Brain microvascular endothelial cell (primary cell): ENCODE measurements around the gene TTC7B.
A peak's percentile ranks its signal among the peaks of the same experiment; 100 is the strongest.

ENCODE experiments used
- DNase-seq: peaks from one replicate; pipeline ENCODE4 v3.0.0-alpha.2; 2020
- H3K27ac ChIP-seq: fragments of 250-450 bp; sonication (Bioruptor Pico); 2 replicates; pipeline ENCODE4 v1.5.1; 2020; ENCODE audit warnings: mild to moderate bottlenecking, moderate library complexity
- H3K27me3 ChIP-seq: fragments of 250-450 bp; sonication (Bioruptor Pico); replicated peaks from 2 replicates; pipeline ENCODE4 v1.5.1; 2020; ENCODE audit warnings: mild to moderate bottlenecking
- H3K36me3 ChIP-seq: fragments of 250-450 bp; sonication (Bioruptor Pico); replicated peaks from 2 replicates; pipeline ENCODE4 v1.5.1; 2020; ENCODE audit warnings: mild to moderate bottlenecking
- H3K4me3 ChIP-seq: 2 replicates; pipeline ENCODE4 v1.5.1; 2011; ENCODE audit warnings: low read depth, mild to moderate bottlenecking, control low read depth, low read length, moderate library complexity
- CTCF ChIP-seq: IDR thresholded peaks from 2 replicates; pipeline ENCODE4 v1.5.1; 2011; ENCODE audit warnings: low read depth, mild to moderate bottlenecking, moderate library complexity, low read length, control low read depth, inconsistent platforms; ENCODE audit errors: missing control alignments
- in situ Hi-C: cut with HindIII; loops from 2 replicates; pipeline ENCODE4 v1.10.0; 2017; ENCODE audit warnings: low sequenced_read_pairs, low pct_ligation_motif_present

Gene TTC7B

GRCh38 chr14:90599748-90600507 lies 216.3 kb downstream of the TTC7B start:
- in situ Hi-C loops = no loop called here
- peak; percentile 29 for TF ChIP-seq CTCF
- Histone ChIP-seq H3K4me3 (no peak overlapping the region), H3K27me3 (no peaks in the 10 kb centered on the region), H3K27ac (no peak overlapping the region), H3K36me3 (no peaks in the 10 kb centered on the region)
- no peak for DNase-seq

- Histone ChIP-seq H3K36me3 (no peaks in the 10 kb centered on the region), H3K27ac (no peak overlapping the region), H3K4me3 (no peak overlapping the region), H3K27me3 (no peaks in the 10 kb centered on the region)
- TF ChIP-seq CTCF = no peak
- DNase-seq = no peak
- in situ Hi-C loops = no loop called here
These were observed 216.9 kb downstream of the TTC7B start for GRCh38 chr14:90599339-90599738.

- in situ Hi-C loops = no loop called here
- DNase-seq = no peak
- H3K4me3 ChIP-seq = no peak overlapping the region
- TF ChIP-seq CTCF = no peak
- H3K36me3 ChIP-seq = no peaks in the 10 kb centered on the region
- no peak overlapping the region for H3K27ac ChIP-seq
- H3K27me3 ChIP-seq = no peaks in the 10 kb centered on the region
These were observed 218.3 kb downstream of the TTC7B start for GRCh38 chr14:90597961-90598360.

- no peaks in the 10 kb centered on the region for H3K27me3 ChIP-seq
- DNase-seq = no peak
- H3K4me3 ChIP-seq = no peak overlapping the region
- in situ Hi-C loops = no loop called here
- TF ChIP-seq CTCF = no peak
- no peaks in the 10 kb centered on the region for H3K36me3 ChIP-seq
- no peak overlapping the region for H3K27ac ChIP-seq
These were observed 219.5 kb downstream of the TTC7B start for GRCh38 chr14:90596733-90597132.

- Histone ChIP-seq H3K36me3 (no peaks in the 10 kb centered on the region), H3K27me3 (no peaks in the 10 kb centered on the region), H3K4me3 (no peak overlapping the region), H3K27ac (no peak overlapping the region)
- DNase-seq = no peak
- in situ Hi-C loops = no loop called here
- TF ChIP-seq CTCF = no peak
These were observed 222.8 kb downstream of the TTC7B start for GRCh38 chr14:90593254-90594040.

- Histone ChIP-seq H3K4me3 (no peak overlapping the region), H3K36me3 (no peaks in the 10 kb centered on the region), H3K27me3 (no peaks in the 10 kb centered on the region), H3K27ac (no peak overlapping the region)
- in situ Hi-C loops = no loop called here
- no peak for TF ChIP-seq CTCF
- no peak for DNase-seq
These were observed 223.6 kb downstream of the TTC7B start for GRCh38 chr14:90592655-90593054.
